Measurements from ENCODE around the gene MRTFA.
"Not testable (repeated sequence)": the region's sequence is repeated elsewhere in the genome, so short reads cannot be mapped to it uniquely, and the experiment has no call there.

Gene MRTFA

DNA sequence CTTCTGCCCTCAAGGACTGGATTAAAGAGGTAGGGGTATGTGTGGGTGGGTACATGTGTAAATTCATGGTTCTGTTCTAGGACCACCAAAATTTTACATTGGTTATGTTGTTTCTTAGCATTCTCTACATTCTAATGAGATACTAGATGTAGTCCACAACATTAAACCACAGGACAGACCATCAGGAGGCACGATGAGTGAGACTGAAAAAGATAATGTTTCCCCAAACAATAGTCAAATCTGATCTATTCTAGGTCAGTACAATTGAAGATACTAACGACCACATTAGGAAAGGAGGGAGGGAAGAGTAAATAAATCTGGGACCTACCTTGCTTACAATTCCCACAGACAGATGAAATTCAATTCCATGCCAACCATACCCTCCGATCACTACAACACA lies 42.2 kb downstream of the MRTFA start:
- no peak for DNase-seq

DNA sequence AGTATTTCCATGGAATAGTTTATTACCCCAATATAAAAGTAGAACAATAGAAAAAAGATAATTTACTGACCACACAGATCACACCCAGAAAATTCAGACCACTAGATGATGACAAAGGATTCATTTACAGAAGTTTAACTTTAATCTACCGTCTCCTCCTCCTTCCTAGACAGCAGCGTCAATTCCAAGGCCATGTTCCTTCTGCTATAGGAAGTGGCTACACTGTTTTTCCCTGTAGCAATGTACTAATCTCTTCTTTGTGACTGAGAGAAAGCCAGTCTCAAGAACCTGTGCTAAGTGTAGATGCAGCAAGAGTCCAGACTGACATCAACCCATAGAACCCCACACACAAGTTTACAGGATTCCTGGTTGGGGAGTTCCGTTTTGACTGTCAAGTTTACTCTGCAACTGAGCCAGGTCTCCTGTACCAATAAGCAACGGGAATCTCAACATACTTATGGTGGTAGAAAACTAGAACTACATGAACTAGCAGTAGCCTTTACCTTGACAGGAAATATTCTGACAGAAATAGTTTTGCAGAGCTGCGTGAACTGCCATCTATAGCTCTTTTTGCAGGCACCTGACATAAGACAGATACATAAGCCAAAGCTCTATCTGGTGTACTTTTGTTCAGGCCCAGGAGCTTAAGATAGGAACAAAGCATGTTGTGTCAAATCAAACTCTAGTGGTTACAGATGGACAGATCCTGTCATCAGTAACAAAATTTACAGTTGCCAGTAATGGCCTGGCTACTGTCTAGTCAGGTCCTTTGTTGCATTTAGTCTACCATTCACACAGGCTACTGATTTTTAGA lies 42.9 kb downstream of the MRTFA start:
- no peak for DNase-seq

DNA sequence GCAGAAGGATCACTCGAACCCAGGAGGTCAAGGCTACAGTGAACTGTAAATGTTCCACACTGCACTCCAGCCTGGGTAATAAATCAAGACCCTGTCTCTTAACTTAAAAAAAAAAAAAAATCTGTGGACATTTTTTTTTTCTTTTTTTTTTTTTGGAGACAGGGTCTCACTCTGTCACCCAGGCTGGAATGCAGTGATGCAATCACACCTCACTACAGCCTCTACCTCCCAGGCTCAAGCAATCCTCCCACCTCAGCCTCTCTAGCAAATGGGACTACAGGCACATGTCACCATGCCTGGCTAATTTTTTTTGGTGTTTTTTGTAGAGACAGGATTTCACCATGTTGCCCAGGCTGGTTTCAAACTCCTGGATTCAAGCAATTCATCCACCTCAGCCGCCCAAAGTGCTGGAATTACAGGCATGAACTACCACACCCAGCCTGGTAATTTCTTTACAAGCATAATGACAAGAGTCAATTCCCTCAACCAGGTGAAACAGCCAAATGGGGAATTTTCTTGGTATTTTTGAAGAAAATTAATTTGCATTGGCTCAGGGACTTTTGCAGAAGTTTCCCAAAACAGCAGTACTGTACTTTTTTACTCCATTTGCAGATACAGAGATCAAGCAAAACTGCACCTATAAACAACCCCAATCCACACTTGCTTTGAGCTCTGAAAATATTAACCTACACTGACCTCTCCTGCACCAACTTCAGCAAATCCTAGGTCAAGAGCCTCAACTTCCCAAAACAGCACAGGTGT lies 44.0 kb downstream of the MRTFA start:
- DNase-seq, result no peak

DNA sequence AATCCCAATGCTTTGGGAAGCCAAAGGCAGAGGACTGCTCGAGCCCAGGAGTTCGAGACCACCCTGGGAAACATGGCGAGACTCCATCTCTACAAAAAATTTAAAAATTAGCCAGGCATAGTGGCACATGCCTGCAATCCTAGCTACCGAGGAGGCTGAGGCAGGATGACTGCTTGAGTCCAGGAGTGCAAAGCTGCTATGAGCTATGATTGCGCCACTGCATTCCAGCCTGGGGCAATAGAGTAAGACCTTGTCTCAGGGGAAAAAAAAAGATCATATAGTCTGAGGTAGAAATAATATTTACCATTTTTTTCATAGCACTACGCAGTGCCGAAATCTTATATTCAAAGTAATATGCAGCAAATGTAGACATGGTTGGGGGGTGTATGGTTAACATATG lies 47.8 kb downstream of the MRTFA start:
- DNase-seq, result no peak

DNA sequence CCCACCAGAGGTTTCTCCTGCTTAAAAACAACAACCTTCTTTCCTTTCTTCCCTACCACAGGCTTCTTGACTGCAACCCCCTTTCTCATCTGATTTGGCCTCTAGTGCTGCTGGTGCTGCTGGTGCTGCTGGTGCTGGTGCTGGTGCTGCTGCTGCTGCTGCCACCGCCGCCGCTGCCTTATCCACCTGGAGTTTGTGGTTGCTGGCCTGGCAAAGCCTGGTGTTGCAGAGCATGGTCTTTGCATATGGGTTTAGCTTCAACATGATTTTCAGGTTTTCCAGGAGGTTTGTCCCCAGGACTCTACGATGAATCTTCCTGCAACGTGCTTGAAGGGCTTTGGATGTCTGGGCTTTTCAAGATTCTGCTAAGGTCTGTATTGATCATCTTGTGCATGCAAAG lies 49.7 kb downstream of the MRTFA start:
- no peak for DNase-seq

DNA sequence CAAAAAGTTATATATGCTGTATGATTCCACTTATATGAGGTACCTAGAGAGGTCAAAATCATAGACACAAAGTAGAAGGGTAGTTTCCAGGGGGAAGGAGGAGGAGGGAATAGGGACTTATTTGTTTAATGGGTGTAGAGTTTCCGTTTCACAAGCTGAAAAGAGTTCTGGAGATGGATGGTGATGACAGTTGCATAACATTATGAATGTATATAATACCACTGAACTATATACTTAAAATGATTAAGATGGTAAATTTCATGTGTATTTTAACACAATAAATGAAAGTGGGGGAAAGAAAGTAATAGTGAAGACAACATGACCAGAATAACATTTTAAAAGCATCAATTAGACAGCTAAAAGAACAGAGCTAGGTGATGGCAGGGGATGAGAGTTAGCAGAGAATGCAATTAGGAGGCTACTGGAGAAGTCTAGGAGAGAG lies 51.2 kb downstream of the MRTFA start:
- DNase-seq, result no peak

DNA sequence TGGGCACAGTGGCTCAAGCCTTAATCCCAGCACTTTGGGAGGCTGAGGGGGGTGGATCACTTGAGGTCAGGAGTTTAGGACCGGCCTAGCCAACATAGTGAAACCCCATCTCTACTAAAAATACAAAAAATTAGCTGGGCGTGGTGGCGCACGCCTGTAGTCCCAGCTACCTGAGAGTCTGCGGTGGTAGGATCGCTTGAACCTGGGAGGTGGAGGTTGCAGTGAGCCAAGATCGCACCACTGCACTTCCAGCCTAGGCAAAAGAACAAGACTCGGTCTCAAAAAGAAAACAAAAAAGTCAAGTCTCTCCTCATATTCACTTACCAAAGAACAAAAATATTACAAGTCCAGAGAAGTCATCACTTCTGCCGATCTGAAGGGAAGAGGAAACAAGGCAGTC lies 51.8 kb downstream of the MRTFA start:
- not testable (repeated sequence) for DNase-seq

DNA sequence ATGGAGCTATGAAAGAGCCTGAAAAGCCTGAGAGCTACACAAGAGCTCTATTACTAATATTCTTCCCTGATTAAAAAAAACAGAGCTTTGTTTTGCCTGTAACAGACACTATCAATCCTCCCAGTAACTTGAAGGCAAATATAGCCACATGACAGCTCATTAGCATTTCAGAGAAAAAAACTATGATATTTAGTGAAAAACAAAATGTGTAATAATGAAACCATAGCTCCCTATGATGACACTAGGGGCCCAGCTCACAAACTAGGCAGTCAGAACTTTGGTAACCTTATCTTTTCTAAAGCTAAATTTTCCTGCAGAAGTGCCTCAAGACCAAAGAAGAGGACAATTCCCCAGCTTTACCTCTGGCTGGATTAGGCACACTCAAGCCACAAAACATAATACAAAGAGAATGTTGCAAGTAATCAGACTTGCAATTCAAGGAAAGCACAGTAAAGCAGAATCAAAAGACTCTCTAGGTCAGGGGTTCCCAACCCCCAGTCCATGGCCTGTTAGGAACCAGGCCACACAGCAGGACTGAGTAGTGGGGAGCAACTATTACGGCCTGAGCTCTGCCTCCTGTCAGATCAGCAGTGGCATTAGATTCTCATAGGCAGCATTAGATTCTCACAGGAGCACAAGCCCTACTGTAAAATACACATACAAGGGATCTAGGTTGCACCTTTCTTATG lies 53.3 kb downstream of the MRTFA start:
- DNase-seq, result no peak

DNA sequence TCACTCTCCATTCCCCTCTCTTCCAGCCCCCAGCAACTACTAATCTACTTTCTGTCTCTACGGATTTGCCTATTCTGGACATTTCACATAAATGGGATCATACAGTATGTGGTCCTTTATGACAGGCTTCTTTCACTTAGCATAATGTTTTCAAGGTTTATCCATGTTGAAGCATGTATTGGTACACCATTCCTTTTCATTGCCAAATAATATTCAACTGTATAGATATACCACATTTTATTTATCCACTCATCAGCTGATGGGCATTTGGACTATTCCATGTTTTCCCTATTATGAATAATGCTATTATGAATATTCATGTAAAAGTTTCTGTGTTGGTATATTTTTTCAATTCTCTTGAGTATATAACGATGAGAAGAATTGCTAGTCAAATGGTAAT lies 54.5 kb downstream of the MRTFA start:
- DNase-seq, result no peak

DNA sequence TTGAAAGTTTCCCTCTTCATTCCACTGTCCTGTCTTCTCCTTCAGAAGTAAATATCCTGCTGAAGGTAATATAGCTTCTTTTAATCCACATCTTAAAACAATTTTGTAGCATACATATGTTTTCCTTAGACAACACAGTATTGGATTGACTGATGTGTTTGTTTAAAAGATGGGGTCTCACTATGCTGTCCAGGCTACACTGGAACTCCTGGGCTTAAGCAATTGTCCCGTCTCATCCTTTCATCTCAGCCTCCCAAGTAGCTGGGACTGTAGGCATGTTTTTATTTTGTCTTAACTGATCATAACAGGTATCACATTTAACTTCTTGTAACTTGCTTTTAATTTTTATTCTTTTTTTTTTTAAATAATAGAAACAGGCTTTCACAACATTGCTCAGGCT lies 55.9 kb downstream of the MRTFA start:
- DNase-seq, result no peak

DNA sequence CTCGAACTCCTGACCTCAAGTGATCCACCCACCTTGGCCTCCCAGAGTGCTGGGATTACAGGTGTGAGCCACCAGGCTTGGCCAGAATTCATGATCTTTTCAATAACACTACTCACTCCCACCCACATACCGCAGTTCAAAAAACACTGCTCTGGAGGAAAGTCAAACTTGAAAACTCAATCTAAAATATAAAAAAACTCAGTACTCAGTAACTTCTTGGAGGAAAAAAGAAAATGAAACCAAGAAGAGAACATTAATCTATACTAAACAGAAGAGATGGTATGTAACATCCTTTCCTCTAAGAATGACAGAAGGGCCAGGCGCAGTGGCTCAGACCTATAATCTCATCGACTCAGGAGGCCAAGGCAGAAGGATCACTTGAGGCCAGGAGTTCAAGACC lies 58.3 kb downstream of the MRTFA start:
- no peak for DNase-seq

DNA sequence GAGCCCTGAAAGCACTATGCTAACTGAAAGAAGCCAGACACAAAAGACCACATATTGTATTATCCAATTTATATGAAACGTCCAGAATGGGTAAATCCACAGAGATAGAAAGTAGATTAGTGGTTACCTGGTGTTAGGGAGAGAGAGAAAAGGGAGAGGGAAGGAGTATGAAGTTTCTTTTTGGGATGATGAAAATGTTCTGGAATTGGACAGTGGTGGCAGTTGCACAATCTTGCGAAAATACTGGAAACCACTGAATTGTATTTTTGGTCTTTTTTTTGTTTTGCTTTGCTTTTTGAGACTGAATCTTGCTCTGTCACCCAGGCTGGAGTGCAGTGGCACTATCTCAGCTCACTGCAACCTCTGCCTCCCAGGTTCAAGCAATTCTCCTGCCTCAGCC lies 63.5 kb downstream of the MRTFA start:
- no peak for DNase-seq

DNA sequence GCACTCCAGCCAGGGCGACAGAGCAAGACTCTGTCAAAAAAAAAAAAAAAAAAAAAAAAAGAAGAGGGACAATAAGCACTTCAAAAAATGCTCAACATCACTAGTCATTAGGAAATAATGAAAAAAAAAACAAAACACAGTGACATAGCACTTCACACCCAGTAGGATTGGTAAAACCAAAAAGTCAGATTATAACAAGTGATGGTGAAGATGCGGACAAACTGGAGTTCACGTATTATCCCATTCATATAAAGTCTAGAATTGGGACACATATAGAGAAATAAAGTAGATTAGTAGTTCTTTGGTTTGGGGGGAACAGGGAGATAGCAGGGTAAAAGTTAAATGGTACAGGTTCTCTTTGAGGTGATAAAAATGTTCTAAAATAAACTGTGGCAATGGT lies 64.6 kb downstream of the MRTFA start:
- no peak for DNase-seq

DNA sequence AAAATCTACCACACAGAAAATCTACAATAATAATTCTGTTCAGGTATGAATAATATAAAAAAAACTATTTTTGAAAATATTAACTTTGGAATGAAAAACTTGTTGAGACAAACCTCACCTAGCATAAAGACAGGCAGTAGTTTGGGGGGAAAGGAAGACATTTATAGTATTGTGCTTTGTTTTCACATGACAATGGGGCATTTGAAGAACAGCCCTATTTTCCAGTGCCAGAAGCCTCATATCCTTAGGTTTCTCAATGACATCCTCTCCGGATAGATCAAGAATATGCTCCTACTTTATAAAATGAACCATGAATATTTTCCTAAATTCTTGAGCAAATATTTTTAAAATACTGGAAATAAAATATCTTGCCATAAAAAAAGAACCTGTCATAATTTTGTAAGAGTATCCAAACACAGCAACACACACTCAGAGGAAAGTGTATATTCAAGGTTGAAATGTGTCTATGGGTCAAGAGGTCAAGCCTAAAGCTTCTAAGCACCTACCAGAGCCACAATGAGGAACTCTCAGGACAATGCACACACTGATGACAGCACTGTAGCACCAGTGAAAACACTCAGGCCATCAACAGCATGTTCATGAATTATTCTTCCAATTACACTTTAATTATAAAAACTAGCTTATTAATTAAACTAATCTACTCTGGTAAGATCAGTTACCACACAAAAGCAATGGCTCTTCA lies 68.7 kb downstream of the MRTFA start:
- no peak for DNase-seq

DNA sequence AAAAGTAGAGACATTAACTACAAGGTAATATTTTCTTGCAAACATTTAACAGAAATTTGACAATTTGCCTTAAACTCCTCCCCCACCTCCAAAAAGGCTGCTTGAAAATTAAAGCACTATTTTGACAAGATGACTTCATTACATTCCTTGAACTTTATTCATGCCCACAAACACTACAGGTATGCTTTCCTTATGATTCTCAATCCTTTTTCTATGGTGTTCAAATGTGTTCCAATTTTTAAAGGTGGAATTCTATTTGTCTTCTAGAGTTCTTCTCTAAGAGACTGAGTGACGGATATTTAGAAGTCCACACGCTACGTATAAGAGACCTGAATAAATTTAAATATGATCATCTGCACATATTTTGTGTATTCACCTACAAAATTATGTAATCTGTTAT lies 69.4 kb downstream of the MRTFA start:
- DNase-seq, result no peak

DNA sequence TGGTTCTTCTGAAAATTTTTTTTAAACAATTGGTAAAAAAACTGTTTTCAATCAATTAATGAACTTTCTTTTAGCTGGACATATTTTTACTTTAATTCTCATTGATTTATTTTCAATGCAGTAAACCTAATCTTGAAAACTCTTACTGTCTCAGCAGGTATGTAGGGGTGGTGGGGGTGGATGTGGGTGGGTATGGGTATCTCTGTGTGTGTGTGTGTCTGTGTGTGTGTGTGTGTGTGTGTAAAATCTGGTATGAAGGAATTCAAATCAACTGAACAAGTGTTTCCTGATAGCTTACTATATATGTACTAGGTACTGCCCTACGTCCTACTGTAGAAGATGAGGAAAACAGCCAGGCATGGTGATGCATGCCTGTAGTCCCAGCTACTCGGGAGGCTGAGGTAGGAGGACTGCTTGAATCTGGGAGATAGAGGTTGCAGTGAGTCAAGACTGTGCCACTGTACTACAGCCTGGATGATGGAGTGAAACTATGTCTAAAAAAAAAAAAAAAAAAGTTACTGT lies 75.5 kb downstream of the MRTFA start:
- DNase-seq, result no peak

DNA sequence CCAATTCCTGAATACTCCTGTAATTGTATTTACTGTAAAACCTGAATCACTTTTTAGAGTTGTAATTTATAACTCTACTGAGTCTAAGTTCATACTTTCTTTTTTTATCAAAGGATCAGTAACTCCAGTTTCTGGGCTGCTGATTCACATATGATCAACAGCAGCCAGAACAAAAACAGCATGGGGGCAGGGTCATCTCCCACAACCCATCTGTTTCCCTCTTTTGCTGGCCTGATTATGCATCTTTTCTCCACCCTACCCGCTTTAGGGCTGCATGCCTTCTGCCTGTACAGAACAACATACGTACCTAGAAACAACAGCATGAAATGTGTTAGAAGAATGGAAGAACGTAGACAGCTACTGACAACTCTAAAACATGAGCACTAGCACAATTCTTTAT lies 76.0 kb downstream of the MRTFA start:
- no peak for DNase-seq

DNA sequence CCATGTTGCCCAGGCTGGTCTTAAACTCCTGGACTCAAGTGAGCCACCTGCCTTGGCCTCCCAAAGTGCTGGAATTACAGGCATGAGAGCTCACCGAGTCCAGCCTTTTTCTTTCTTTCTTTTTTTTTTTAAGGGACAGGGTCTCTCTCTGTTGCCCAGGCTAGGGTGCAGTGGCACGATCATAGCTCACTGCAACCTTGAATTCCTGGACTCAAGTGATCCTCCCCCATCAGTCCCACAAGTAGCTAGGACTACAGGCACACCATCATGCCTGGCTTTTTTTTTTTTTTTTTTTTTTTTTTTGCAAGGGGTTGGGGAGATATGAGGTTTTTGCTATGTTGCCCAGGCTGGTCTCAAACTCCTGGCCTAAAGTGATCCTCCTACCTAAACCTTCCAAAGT lies 78.5 kb downstream of the MRTFA start:
- no peak for DNase-seq

DNA sequence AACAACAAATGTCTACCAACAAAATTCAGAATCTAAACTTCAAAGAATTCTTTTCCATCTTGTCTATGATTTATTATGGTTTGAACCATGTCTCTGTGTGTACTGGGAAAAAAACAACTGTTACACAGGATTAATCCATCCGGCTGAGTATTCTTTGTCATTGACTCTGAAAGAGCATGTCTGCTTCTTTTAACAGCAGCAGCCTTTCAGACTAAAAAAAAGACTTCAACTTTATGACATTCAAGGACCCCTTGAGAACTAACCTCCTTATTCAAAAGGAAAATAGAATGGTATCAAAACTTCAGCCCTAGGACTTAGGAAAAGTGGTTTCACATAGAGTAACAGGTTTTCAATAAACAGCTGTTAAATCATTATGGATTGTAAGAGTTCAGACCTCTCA lies 79.9 kb downstream of the MRTFA start:
- DNase-seq, result no peak

DNA sequence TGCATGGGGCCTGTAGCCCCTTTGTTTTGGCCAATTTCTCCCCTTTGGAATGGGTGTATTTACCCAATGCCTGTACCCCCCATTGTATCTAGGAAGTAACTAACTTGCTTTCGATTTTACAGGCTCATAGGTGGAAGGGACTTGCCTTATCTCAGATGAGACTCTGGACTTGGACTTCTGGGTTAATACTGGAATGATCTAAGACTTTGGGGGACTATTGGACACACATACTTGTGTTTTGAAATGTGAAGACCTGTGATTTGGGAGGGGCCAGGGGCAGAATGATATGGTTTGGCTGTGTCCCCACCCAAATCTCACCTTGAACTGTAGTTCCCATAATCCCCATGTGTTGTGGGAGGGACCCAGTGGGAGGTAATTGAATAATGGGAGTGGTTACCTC lies 82.5 kb downstream of the MRTFA start:
- not testable (repeated sequence) for DNase-seq

DNA sequence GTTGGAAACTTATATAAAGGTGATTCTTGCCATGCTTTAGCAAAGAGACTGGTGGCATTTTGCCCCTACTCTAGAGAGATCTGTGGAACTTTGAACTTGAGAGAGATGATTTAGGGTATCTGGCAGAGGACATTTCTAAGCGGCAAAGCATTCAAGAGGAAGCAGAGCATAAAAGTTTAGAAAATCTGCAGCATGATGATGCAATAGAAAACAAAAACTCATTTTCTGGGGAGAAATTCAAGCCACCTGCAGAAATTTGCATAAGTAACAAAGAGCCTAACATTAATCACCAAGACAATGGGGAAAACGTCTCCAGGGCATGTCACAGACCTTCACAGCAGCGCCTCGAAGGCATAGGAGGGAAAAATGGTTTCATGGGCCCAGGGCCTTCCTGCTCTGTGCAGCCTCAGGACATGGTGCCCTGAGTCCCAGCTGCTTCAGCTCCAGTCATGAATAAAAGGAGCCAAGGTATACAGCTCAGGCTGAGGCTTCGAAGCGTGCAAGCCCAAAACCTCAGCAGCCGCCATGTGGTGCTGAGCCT lies 83.4 kb downstream of the MRTFA start:
- no peak for DNase-seq

DNA sequence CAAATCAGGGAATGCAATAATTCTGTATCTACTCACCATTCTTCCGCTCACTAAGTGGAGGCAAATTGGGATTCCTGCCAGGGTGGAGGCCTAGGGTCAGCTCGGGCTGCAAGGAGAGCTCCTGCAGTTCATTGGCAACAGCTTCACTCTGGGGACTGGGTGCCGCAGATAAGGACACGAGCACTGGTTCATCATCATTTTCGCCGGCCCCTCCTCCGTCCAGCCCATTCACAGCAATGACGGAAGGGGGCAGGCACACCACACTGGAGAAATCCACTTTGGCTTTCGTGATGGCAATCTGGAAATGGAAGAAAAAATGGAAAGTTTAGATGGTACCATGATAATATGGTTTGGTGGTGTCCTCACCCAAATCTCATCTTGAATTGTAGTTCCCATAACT lies 84.4 kb downstream of the MRTFA start:
- DNase-seq, result no peak

DNA sequence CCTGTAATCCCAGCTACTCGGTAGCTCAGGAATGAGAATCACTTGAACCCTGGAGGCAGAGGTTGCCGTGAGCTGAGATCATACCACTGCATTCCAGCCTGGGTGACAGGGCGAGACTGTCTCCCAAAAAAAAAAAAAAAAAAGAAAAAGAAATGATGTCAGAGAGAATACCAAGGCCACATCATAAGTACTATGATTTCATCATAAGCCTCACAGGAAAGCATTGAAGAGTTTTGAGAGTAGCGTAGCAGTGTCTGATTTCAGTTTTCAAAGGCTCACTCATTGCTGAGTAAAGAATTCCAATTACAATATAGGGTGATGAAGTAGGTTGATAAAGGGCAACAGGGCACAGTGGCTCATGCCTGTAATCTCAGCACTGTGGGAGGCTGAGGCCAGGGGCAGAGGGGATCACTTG lies 88.8 kb downstream of the MRTFA start:
- DNase-seq, result no peak

Data from NCI-H2081 treated with DMSO at 0.1 percent for 48 hours (cell line).